ENCODE data around the gene HAAO.

- TF ChIP-seq CTCF (IDR thresholded peaks at IDR 0.05) = peak; percentile 38 to 51
- no peak for TF ChIP-seq EP300 (IDR thresholded peaks at IDR 0.05)
Measured at GRCh38 chr2:42809819-42810120, 17.4 kb upstream of the HAAO start.
